Sciatic nerve (tissue), 2 donors: ENCODE measurements around the gene MARCHF3. TPM values are rescaled to one million over a fixed set of nuclear protein-coding genes. Genes with fewer than 3 reads are reported as not detected.
"Not testable (repeated sequence)": the region's sequence is repeated elsewhere in the genome, so short reads cannot be mapped to it uniquely, and the experiment has no call there.

Experiments
- ATAC-seq: fragments of 200-7000 bp; cut with Tn5 transposase; one replicate; pipeline ENCODE4 v1.9.1; 2020; ENCODE audit warnings: mild to moderate bottlenecking, moderate library complexity
- DNase-seq: peaks from one replicate; pipeline ENCODE4 v3.0.0-alpha.2; 2020; ENCODE audit warnings: low spot score
- intact Hi-C: fragments of 100-400 bp; cut with DNase I; formaldehyde crosslinking; loops from one replicate; pipeline ENCODE4 v1.14.2; 2022
- total RNA-seq: library from RNA; stranded (reverse); fragmentation: NEBNext Ultra II Directional; extraction: Animal tissue kit (Norgen Biotek cat#: 25700); gene quantifications from one replicate; pipeline ENCODE4 v1.2.1, GENCODE V29; 2021
- donor health status: DM: no; HTN: no; CAD: no.
- donor health status: DM: no; HTN: no; CAD: no.

Gene MARCHF3
- total RNA-seq, 1 donor from 2014 or later: 14.8 TPM

DNA sequence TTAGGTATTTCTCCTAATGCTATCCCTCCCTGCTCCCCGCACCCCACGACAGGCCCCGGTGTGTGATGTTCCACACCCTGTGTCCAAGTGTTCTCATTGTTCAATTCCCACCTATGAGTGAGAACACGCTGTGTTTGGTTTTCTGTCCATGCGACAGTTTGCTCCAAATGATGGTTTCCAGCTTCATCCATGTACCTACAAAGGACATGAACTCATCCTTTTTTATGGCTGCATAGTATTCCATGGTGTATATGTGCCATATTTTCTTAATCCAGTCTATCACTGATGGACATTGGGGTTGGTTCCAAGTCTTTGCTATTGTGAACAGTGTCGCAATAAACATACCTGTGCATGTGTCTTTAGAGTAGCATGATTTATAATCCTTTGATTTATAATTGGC lies 23.2 kb upstream of the MARCHF3 start:
- intact Hi-C loops, DNase-seq, ATAC-seq: not testable (repeated sequence)

DNA sequence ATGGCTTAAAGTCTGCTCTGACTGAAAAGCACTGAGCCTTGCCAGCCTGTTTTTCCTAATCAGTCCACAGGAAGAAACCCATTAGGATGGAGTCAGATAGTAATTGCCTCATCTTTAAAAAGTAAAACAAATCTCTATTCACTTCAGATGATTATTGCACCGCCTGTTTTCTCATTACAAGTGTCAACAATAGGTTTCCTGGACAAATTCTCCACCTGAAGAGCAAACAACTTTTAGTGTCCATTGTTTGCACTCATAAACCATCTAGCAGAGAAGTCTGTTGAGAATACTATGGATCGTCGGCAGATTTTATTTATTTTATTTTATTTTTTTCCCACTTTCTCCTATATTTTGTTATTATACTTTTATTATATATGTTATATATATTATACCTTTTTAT lies 22.7 kb upstream of the MARCHF3 start:
- DNase-seq (no peak), ATAC-seq (no peak)
- intact Hi-C loops: no loop called here

DNA sequence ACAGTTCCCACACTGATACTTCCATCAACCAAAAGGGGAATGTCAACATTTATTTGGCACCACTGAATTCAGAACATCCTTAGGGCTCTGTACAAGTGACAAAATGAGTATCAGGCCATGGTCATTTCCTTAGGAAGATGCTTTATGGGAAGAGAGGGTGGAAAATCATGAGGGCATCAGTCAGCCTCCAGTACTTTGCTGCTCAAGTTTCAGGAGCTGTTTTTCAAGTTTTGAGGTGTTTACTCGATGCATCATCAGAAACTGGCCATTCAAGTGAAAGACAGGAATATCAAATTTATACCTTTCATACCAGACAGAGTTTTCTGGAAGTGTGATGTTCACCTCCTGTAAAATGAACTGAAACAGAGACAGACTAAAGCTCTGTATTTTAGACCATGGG lies 21.2 kb upstream of the MARCHF3 start:
- ATAC-seq: no peak
- DNase-seq: no peak
- intact Hi-C loops: no loop called here

DNA sequence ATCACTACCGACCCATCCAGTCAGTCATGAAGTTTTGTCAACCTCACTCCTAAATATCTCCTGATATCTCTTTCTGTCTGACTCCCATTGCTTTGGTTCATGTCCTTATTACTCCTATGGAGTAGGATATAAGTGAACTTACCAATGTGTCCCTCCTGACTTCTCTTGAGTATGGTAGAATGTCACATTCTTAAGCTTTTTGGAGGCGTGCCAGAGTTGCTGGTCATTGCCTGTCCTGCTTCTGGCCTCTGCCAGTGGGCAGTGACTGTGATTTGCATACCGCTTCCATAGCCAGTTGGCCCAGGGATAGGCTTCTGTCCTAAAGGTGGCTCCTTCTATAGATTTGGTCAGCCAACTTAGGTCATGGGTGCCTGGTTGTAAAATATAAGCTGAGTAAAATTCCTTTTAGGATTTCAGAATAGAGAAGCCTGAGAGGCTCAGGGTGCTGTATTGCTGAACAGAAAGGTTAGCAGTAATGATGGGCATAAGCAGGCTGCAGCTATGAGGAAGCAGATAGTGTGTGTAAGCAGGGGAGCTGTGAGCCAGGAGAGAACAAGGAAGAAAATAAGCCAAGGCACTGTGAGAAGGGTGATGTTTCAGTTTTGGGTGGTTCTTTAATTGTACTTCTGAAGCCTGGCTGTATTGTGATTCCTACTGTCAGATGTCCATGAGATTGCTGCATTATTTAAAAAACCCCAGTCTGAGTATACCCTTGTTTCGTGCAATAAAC lies 16.1 kb upstream of the MARCHF3 start:
- DNase-seq: no peak
- ATAC-seq: no peak
- intact Hi-C loops: no loop called here

DNA sequence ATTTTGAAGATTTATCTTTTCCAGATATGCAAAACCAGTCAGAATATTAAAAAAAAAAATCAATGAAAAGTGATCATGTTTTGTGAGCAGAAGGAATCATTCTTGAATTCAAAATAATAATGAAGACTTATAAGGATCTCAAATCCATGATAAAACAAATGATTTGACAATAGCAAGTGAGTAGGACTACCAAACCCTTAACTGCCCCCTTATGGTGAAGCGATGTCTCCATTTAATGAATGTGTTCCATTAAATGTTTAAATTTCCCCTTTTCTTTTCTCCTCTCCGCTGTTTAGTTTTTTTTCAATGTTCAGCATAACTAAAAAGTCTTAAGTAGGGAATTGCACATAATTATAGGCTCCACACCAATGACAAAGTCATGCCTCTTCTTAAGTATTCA lies 12.2 kb upstream of the MARCHF3 start:
- DNase-seq: no peak
- no peak for ATAC-seq
- intact Hi-C loops: no loop called here

DNA sequence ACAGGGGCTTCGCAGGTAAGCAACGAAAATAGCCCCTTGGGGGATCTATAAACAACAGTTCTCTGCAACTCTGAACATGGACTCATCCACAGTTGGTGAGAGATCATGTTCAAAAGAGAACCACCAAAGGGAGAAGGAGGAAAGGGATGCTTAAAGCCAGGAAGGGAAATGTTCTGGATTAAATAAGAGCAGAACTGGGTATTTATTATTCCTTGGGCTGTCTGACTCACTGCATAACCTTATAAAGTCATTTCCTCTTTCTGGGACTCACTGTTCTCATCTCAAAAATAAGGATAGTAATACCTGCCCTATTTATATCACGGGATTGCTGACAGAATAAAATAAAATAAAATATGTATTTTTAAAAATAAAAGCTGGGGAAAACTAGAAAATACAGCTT lies 11.2 kb upstream of the MARCHF3 start:
- intact Hi-C loops: no loop called here
- ATAC-seq: peak; percentile 74

DNA sequence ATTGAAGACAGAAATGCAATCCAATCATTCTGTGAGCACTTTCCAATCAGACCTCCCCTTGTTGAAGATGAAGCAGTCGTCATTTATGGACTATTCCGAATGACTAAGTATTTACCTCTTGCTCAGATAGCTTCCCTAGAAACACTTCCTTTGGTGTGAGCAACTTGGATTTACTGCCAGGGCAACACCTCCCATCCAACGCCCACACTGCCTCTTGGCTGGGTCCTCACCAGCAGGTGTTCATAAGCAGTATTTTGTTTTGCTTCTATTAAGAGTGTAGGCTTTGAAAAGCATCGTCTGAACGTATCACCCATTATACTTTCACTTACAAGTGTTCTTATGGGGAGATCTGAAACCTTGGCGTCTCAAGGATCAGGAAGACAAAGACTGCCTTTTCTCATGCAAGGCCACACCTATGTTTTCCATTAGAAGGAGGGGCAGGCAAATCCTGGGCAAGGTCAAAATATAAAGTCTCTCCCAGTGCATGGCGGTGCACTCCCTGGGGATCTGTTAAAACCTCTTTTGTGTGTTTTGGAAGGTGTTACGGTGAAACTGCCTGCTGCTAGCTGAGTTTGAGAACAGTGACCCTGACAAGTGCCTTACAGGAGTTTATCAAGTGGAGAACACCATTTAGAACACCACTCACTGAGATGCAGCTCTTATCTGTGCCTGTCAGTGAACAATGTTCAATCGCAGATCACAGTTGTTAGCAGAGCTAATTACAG lies 10.6 kb upstream of the MARCHF3 start:
- peak; percentile 65 for ATAC-seq
- no peak for DNase-seq
- intact Hi-C loops: no loop called here

More for the DNA sequence above, 11.2 kb upstream of the MARCHF3 start:
- DNase-seq: no peak

DNA sequence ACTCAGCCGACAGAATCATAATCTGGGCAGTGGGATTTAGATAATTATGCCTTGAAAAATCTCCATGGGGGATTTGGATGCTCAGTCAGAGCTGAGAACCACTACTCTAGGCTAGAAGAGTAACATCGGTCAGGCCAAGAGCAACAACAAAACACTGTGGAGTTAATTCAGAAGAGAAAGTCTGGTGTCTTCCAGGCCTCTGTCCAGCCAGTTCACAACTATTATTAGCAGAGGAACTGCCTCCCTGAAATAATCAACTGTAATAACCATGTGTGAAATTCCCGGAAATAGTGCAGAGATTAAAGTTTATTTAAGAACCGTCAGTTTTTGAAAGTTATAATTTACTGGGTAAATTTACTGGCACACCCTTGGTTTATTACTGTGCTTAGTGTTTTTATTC lies 8.2 kb upstream of the MARCHF3 start:
- intact Hi-C loops: no loop called here
- ATAC-seq (peak; percentile 67), DNase-seq (no peak)

DNA sequence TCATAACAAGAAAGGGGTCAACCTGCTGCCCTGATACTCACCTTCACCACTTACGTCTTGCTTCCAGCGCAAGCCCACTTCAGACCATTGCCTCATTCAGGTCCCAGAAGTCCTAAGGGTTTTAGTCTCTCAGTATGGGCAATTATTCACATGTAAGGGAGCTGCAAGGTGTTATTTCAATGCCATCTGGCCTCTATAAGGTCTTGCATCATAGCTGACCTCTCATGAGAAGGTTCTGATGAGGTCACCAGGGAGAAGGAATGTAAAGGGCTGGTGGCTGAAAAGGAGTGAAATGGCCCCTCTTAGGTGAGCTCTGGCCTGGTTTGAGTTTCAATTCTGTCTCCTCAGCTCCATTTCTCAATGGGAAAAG lies 1.5 kb upstream of the MARCHF3 start:
- DNase-seq: no peak
- no peak for ATAC-seq
- intact Hi-C loops: no loop called here

DNA sequence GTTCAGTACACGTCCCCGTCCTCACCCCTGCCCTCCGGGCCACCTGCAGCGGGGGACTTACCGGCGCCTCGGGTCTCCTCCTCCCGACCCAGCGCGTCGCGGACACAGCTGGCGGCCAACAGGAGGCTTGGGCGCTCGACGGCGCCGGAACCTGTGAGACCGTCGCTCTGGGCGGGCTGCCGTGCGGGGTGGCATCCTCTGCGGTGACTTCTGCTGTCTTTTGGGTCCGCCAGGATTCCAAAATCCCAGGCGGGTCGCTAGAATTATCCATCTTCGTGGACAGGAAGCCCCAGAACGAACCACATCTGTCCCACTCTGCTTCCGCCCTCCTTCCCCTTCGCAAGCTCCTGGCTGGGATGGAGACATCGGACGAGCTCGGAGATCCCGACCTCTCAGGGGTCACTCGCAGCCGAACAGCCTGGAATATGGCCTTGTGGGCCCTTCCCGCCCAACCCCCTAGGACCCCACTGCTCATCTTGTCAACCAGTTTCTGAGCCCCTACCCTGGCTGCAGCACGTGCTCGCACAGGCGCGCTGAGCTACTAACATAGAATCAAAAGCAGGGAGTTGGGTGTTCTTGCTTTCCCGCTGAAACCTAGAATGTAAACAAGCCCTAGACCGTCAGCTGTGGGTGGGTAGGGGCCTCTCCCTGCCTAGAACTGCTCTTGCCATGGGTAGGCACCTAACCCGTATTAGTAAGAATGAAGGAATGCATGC lies 947 bp upstream of the MARCHF3 start:
- intact Hi-C loops: no loop called here
- ATAC-seq (no peak), DNase-seq (peak; percentile 59)

DNA sequence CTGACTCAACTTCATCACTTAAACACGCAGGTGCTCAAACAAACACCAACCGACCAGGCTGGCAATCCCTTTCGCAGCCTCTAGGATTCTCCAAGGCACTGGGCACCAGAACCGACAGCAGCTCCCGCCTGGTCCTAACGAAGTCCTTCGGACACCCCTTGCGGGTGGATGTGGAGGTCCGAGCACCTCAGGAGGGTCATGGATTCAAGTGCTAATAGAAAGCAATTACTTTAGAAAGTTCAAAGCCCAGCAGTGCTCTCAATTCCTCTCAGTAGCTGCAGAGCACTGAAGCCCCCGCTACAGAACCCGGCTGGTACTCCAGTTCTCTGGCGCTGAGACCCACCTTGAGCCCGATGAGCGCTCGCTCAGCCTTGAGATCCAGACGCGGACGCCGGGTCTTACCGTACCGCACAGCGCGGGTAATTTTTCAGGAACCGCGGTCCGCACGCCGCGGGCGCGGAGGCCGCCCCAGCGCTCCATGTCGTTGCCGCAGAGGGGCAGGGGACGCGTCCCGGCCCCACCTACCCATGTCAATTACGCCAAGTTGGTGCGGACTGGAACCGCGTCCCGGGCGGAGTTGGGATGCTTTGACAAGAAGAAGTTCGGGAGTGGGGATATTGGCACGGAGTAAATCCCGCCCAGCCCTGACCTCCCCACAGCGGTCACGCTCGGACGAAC lies 638 bp downstream of the MARCHF3 start:
- peak; percentile 65 for DNase-seq
- ATAC-seq: peak; percentile 29
- intact Hi-C loops: no loop called here

DNA sequence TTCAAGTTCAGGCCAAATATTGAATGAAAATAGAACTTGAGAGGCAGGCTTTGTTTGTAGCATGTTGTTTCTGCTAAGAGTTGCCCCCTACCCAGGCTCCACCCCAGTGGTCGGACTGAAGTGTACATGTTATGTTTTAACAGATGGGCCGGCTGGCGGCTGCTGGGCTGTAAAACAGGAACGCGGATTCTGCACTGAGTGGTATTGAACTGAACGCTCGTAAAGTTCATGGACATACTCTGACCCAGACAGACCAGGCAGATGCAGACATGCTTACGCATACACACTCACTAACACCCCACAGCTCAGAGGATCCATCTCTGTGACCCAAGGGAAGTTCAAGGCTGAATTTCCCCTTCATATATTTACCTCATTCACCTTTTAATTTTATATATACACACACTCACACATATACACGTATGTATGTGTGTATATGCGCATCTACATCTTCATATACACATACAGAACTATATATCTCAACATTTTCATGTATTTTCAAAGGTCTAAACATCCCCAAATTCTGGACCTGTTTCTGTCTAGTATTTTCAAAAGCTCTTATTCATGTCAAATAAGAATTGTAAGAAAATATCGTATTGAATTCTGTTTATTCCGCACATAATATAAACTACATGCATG lies 1.4 kb downstream of the MARCHF3 start:
- intact Hi-C loops: no loop called here
- ATAC-seq (no peak), DNase-seq (peak; percentile 58)

DNA sequence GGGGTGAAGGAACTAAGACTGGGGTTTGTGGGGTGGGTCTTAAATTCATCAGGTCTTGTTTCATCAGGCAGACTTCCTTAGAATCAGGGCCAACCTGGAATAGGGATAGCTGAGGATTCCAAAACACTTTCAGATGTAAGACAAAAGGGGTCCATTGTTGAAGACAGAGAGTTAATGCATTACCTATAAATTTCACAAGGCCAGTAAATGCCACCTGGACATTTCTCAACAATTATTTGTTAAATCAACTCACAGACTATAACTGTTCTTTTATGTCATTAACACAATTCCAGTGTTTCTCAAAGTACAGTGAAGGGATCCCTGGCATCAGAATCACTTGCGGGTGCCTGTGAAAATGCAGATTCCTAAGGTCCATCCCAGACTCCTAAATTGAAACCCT lies 2.8 kb downstream of the MARCHF3 start:
- intact Hi-C loops: no loop called here
- ATAC-seq (no peak), DNase-seq (no peak)

DNA sequence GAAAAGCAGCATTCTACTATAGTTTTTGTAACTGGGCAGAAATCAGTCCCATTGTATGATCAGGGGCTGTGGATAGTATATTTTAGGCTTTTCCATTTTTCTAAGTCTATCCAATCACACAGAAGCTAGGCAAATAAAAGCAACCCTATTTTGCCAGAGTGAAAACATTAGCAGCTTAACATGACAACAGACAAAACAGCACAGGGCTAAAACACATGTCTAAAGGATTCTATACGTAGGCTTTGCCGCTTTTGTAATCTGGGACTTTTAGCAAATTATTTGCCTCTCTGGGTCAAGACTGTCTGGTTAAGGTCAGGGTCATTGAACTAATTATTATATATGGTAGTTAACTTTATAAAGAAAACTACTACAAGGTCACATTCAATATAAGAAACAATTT lies 4.2 kb downstream of the MARCHF3 start:
- no peak for DNase-seq
- ATAC-seq: no peak
- intact Hi-C loops: no loop called here

DNA sequence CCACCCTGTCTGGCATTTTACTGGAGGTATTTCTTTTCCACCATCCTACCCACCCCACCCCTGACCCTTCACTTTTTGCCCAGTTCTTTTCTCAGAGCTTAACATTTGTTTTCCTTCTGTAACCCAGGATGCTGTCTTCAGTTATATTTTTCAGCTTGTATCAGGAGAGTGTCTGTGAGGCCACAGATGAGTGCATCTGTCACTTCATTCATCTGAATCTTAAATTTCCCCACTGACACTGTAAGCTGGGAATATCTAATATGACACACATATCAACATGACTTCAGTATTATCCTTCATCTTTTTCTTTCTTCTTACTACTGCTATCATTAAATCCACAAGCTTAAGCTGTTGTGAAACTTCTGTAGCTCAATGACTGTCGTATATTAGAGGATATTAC lies 4.9 kb downstream of the MARCHF3 start:
- intact Hi-C loops: no loop called here
- DNase-seq (no peak), ATAC-seq (no peak)

DNA sequence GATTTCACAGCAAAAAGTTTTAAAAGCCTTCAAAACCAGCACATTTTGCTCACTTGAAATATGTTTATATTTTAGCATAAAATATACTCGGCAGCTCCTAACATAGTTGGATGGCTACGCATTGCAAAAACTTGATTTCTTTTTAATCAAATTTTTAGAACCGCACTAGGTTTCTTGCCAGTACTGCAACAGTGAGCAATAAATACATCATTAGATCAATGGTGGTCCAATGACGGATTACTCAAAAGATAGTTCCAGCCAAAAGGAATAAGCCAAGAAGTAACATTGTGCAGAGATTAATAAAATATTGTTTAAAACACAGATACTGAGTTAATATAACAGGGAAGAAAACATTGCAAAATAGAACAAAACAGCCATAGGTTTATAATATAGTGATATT lies 5.5 kb downstream of the MARCHF3 start:
- ATAC-seq (no peak), DNase-seq (no peak)
- intact Hi-C loops: no loop called here

DNA sequence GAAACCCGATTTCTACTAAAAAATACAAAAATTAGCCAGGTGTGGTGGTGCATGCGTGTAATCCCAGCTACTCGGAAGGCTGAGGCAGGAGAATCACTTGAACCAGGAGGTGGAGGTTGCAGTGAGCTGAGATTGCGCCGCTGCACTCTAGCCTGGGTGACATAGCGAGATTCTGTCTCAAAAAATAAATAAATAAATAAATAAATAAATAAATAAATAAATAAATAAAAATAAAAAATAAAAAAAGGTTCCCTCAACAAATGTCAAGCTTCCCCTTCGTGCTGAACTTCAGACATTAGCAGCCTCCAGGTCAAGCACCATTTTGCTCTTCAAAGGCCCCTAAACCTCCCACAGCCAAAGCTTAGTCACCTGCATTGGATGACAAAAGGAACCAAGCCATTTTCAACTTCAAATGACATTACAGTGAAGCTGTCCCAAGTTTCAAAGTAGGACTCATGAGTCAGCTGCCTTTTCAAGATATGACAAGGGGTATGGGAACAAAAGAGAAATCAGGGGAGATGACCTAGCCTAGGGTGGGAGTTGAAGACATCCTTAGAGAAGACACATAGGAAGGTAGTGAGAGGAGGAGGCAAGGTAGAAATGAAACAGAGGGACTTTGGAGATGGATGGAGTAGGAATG lies 6.7 kb downstream of the MARCHF3 start:
- ATAC-seq, DNase-seq, intact Hi-C loops: not testable (repeated sequence)

DNA sequence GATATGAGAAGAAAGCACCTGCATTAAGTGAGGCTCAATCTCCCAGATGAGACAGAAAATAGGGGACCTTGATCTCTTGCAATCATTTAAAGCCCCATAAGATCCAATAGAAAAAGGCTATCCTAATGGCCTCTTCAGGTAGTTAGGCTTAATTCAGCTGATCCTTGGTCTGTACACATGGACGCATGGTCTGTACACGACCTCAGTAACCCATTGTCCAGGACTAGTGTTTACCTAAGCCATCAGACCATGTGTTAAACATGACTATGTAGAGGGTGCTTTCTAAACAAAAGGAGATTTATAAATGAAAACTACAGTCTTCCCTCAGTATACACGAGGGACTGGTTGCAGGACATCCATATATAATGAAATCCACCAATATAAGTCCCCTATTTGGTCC lies 7.5 kb downstream of the MARCHF3 start:
- intact Hi-C loops: no loop called here

DNA sequence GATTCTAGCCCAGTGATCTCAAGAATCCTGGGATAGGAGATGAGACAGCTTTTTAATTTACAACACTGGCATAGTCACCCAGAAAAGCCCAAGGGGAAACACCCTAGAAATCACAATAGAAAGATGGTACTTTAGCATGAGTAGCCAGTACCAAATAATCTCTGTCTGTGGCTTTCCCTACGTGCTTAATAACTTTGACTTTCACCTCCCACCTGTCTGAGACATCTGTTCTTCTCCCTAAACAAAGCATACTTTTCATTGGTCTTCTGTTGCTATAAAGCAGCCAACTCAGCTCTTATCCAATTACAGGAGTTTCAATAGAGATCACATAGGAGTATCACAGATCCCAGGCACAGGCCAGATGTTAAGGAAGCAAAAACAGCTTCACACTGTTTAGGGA lies 10.4 kb downstream of the MARCHF3 start:
- DNase-seq (no peak), ATAC-seq (no peak)
- intact Hi-C loops: no loop called here

More for the DNA sequence above, 7.5 kb downstream of the MARCHF3 start:
- DNase-seq: no peak
- no peak for ATAC-seq
